Endothelial cell of umbilical vein (primary cell): ENCODE results near the gene ATP10A.

Experiments used
- CTCF ChIP-seq, 2 donors: IDR thresholded peaks; 1 replicate in 1 of 2; 2 replicates in 1 of 2; pipeline ENCODE4 v1.5.1; 2011; ENCODE audit warnings: low read length in 2 of 2, mild to moderate bottlenecking in 2 of 2, moderate library complexity in 2 of 2, control low read depth in 1 of 2, inconsistent platforms in 1 of 2, low read depth in 1 of 2; ENCODE audit not compliant: insufficient read depth in 1 of 2; ENCODE audit errors: extremely low read depth in 1 of 2
- MAX ChIP-seq: IDR thresholded peaks from 2 replicates; pipeline ENCODE4 v1.6.1; 2011; ENCODE audit not compliant: insufficient read depth, insufficient read length
- POLR2A ChIP-seq: IDR thresholded peaks from 2 replicates; pipeline ENCODE4 v1.6.1; 2012; ENCODE audit warnings: low read depth, mild to moderate bottlenecking, control low read depth, low read length
- POLR2AphosphoS5 ChIP-seq: IDR thresholded peaks from 2 replicates; pipeline ENCODE4 v1.6.1; 2012; ENCODE audit warnings: low read depth, mild to moderate bottlenecking, control low read depth, low read length, moderate library complexity; ENCODE audit not compliant: insufficient read depth

GRCh38 chr15:25663515-25663914 lies 199.6 kb downstream of the ATP10A start:
- TF ChIP-seq CTCF (IDR thresholded peaks at IDR 0.05; ENCODE audit: extremely low read depth in 1 of 2, insufficient read depth in 1 of 2, low read depth in 1 of 2, low read length in 2 of 2) (no peak), POLR2A (no peak), POLR2AphosphoS5 (no peak), MAX (no peak)
